NT2/D1 (cell line): ENCODE measurements around the gene PDCD1LG2.

Experiments
- SUZ12 ChIP-seq: IDR thresholded peaks from 2 replicates; pipeline ENCODE4 v1.6.1; 2011; ENCODE audit not compliant: insufficient read length, insufficient read depth; ENCODE audit errors: extremely low read depth
- YY1 ChIP-seq: IDR thresholded peaks from 2 replicates; pipeline ENCODE4 v1.6.1; 2011; ENCODE audit not compliant: insufficient read length, insufficient read depth
- ZNF274 ChIP-seq: IDR thresholded peaks from 2 replicates; pipeline ENCODE4 v1.6.1; 2011; ENCODE audit warnings: mild to moderate bottlenecking, low read depth, low read length

- TF ChIP-seq ZNF274, result no peak
- TF ChIP-seq SUZ12, result no peak
- no peak for TF ChIP-seq YY1
These were observed 98.9 kb downstream of the PDCD1LG2 start for GRCh38 chr9:5609226-5609596.
